NCI-H146 treated with DMSO at 0.1 percent for 48 hours (cell line): Measurements from ENCODE around the gene TARBP2.

Experiments used
- DNase-seq: peaks from one replicate; lab custom pipeline; 2025; ENCODE audit not compliant: unreplicated experiment; lab: John Stamatoyannopoulos, UW

TARBP2 gene

DNA sequence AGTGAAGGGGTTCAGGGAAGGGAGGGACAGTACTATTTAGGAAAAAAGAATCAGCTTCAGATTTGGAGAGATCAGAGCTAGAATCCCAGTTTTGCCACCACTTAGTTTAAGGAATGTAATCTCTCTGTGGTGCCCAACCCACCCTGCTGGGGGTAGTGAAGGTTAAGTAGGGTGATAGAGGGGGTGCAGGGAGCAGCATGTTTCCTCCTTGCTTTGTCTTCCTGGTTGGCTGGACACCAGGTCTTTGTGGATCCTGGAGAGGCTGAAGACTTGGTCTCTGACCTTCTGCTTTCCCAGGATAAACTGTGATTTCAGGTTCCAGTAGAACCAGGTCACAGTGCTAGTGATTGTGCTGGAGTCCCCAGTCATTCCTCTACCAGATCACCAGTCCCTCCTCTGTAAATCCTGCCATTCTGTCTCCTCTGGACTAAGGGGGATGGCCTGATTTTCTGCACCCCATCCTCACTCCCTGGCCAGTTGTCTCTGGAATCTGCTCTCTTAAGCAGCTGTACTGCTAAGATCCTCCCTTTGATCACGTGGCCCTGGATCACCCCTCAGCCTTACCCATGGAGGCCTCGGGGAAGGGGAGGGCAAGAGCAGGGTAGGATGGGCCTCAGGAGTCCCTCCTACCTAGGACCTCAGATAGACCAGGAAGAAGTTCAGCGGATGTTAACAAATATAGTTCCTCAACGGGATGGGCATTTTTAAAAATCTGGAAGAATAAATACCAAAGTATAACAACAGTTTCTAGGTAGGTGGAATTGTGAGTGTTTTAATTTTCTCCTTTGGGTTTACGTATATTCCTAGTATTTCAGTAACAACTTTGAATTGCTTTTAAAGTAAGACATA lies 5.0 kb upstream of the TARBP2 start:
- no peak for DNase-seq

DNA sequence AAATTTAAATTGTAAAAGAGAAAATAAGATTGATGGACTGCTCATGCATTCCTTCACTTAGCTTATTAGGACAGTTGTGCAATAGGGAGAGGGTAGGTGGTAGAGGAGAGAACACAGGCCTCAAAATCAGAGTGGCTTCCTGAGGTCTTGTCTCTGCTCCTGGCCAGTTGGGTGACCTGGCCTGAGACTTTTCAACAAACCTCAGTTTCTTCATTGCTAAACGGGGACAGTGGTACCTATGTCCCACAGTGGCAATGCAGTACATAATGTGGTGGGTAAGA lies 4.4 kb upstream of the TARBP2 start:
- no peak for DNase-seq

DNA sequence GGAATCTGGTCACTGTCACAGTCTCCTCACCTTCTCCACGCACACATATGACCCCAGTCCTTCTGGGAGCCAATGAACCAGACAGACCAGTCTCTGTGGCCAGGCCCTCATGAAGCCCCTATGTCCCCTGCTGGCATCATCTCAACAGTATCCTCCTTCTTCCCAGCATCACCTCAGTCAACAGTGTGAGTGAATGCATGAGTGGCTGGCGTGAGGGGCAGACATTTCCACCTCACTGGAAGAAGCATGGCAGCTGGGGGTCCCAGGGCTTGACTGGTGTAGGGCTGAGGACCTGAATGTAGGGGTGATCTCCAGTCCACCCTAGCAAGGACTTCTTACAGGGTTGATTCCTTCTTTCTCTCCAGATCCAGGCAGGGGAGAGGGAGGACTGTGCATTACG lies 3.6 kb upstream of the TARBP2 start:
- DNase-seq = no peak

DNA sequence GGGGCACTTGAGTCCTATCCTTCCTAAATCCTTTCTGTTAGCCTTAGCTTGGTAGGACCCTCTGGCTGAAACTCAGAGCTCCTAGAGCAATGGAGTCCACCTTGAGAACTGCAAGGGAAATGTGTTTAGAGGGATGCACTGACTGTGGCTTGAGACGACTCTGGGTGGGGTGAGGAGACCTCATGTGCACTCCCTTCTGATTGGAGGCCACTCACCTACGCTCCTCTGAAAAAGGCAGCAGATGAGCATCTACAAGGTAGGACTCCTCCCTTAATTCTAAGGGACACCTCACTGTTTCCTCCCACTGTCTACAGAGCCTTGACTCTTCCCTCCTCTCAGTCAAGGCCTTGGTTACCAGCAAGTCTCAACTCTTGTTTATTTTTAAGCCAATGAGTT lies 2.9 kb upstream of the TARBP2 start:
- no peak for DNase-seq

DNA sequence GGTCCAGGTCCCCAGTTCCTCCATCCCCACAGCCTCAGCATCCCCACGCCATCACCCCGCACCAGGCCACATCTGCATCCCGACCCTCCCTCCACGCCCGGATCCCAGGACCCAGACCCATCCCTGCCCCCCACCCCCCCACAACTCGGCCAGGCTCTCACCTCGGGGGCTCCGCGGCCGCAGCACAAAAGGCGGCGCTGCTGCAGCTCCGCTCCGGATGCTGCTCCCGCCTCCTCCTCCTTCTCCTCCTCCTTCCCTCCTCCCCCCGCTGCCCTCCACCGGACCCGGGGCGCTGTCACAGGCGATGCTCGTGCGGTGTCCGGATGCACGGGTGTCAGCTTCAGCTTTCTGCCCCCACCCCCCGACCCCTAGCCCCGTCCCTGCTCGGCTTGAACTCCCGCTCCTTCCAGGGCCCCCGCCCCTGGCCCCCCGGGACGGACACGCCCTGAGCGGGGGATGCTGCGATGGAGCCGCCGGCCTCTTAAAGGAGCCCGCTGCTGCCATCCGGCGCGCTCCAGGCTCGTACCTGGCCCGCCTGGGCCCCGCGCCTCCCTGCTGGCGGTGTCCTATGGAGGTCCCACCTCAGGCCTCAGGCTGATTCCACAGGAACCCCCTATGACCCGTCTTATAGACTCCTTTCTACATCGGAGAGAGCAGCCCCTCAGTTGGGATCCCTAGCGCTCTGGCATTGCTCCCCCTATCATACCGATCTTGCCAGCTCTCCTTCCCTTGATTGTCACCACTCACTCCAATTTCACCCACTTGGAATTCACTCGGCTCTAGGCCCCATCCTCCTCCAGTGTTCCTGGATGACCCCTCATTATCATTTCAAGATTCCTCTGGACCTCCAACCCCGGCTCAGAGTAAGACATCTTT lies 1.6 kb upstream of the TARBP2 start, which contains the start of gene MAP3K12:
Gene MAP3K12 (minus strand): TSS at position 193 of the 876 bp plus-strand sequence. CDS start 12,067 bp downstream, outside the sequence.
- DNase-seq = peak; percentile 34

DNA sequence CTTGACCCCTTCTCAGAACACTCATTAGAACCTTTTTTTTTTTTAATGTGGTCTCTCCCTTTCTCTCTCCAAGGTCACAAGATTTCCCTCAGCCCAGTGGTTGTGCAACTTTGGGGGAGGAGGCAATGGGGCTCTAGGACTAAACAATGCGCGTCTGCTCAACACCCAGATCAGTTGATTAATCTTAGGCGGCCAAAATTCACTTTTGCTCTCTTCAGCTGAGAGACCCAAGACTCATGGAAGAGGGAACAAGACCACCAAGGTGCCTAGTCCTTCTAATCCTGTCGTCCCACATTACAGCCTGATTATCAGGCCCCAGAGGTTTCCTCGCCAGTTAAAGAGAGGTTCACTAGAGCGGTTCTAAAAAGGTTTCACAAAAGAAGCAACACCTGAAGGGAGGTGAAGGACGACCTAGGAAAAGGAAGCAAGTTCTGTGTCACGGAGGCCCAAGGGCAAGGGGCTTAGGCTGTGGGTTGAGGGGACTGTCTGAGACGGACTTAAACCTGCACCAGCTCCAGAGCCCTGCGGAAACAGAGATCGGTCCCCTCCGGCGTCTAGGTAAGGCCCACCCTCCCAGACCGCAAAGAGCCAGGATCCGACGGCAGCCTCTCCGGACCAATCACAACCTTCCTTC lies 824 bp upstream of the TARBP2 start:
- no peak for DNase-seq

DNA sequence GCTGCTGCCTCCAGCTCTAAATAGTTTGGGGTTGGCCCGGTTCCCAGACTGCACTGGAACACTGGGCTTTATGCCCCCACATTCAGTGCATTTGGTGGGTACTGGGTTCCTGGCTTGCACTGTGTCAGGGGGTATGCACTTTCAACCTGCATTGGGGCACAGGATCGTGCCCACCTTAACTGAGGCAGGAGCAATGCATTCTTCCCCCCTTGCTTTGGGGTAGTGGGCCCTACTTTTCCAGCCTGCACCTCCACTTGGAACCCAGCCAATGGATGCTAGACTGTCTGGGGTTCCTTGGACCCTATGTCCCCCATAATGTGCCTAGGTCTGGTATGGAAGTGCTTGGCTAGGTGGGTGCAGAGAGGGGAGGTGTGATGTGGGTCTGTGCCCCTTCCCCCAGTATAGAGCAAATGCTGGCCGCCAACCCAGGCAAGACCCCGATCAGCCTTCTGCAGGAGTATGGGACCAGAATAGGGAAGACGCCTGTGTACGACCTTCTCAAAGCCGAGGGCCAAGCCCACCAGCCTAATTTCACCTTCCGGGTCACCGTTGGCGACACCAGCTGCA lies 615 bp downstream of the TARBP2 start:
- no peak for DNase-seq

DNA sequence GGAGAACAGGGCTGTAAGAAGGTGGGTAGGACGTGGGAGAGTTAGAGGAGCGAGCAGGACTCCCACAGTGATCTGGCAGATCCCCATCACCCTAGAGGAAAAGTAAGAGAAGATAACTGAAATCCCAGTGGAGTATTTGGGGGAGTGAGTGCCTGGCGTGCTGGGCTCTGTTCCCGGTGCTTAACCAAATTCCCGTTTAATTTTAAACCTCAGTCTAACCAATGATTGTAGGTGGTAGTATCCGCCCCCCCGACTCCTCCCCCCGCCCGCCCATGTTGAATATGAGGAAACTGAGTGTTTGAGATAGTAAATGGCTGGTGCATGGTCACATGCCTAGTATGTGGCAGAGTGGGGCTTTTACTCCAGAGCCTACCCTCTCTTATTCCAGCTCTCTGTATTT lies 1.2 kb downstream of the TARBP2 start:
- DNase-seq = no peak

DNA sequence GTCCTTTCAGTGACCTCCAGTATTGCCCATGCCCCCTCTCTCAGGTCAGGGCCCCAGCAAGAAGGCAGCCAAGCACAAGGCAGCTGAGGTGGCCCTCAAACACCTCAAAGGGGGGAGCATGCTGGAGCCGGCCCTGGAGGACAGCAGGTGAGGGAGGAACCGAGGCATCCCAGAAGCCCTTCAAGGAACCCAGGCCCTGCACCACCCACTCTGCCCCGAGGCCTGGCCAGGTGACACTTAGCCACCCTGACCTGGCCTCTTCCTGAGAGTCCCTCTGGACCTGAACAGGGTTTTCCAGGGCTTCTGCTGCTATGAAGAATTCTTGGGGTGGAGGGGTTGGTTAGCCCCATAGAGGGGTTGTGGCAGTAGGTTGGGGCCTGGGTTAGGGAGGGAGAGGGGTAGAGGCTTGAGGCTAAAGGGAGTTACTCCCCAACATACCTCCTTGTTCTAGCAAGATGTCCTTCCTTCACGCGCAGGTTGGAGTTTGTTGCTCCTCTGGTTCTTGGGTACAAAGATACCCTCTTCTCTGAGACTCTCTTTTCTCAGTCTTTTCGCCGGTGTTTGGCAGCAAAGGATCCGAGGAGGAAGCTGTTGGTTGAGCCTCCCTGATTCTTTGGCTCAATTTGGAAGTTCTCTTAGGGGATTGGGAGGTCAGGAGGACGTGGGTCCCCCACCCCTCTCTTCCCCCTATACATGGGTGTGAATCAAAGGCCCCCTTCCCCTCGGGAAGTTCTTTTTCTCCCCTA lies 2.1 kb downstream of the TARBP2 start:
- DNase-seq = no peak

DNA sequence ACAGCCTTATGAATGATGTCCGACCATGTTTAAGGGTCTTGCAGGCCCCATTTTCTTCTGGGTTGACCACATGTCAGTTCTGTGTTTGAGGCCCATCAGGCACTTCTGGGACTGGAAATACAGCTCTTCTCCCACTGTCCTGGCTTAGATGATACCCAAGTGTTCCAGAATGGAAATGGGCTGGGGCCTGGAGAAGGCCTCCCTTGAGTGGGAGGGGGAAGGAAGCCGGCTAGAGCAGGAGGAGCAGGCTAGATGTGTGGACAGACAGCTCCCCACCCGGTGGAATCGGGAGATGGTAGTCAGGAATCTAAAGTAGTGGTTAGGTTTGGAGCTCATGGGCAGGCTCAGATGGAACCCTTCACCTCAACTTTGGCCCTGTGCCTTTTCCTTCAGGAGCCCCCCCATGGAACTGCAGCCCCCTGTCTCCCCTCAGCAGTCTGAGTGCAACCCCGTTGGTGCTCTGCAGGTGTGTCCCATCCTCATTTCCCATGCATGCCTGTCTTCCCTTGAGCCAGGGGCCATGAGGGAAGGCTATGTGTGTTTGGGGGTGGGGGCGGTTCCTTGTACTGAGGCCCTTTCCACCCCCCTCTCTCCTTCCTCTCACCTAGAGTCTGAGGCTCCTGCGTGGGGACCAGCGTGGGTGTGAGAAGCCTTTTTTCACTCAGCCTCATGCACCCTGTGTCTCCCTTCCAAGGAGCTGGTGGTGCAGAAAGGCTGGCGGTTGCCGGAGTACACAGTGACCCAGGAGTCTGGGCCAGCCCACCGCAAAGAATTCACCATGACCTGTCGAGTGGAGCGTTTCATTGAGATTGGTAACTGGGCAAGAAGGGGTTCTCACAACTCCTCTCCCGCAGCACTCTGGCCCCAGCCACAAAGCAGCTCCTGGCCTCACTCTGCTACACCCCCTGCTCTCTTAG lies 3.2 kb downstream of the TARBP2 start:
- no peak for DNase-seq

DNA sequence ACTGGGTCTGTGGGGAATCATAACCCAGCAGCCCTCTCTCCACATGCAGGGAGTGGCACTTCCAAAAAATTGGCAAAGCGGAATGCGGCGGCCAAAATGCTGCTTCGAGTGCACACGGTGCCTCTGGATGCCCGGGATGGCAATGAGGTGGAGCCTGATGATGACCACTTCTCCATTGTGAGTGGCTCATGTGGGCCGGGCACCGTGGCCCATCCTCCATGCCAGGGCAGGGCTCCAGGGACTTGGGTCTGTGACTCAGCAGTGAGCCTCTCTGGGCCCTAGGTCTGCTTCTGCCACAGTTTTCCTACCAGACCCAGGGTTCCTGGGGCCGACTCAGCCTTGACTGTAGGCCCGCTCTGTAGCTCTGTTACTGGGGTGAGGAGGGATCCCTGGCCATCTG lies 4.0 kb downstream of the TARBP2 start:
- DNase-seq = no peak

DNA sequence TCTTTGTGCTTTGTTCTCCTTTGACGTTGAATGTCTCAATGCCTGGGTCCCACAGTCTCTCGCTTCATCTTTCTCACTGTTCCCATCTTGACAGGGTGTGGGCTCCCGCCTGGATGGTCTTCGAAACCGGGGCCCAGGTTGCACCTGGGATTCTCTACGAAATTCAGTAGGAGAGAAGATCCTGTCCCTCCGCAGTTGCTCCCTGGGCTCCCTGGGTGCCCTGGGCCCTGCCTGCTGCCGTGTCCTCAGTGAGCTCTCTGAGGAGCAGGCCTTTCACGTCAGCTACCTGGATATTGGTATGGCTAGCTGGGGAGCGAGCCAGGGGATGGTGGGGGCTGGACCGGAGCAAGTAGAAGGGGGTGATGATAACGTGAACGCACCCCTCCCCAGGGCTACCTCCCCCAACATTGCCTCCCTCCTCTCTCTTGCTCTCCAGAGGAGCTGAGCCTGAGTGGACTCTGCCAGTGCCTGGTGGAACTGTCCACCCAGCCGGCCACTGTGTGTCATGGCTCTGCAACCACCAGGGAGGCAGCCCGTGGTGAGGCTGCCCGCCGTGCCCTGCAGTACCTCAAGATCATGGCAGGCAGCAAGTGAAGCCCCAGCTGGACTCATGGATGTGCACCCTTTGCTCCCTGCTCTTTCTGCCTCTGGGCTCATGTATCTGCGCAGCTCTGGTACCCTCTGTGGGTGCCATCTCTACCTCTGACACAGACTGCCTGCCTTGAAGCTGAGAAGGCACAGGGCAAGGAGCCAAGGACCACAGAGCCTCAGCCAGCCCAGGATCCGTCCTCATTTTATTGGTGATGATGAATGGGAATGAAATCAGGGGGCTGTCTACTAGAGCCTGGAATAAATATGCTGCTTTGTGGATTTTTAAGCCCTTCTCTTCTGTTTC lies 4.7 kb downstream of the TARBP2 start:
- DNase-seq = no peak

DNA sequence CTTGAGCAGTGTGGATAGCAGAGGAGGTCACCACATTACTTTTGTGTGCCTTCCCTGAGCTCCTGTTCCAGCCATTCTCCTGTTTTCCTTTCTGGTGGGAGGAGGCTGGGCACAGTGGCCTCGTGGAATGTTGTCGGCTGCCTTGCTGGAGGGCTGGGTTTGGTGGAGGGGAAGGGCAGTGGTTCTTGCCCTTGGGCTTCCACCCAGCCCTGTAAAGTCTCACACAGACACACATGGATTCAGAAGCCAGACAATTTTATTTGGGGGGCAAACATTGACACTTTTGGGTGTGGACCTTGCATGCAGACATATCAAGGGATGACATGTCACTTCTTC lies 5.3 kb downstream of the TARBP2 start:
- no peak for DNase-seq

DNA sequence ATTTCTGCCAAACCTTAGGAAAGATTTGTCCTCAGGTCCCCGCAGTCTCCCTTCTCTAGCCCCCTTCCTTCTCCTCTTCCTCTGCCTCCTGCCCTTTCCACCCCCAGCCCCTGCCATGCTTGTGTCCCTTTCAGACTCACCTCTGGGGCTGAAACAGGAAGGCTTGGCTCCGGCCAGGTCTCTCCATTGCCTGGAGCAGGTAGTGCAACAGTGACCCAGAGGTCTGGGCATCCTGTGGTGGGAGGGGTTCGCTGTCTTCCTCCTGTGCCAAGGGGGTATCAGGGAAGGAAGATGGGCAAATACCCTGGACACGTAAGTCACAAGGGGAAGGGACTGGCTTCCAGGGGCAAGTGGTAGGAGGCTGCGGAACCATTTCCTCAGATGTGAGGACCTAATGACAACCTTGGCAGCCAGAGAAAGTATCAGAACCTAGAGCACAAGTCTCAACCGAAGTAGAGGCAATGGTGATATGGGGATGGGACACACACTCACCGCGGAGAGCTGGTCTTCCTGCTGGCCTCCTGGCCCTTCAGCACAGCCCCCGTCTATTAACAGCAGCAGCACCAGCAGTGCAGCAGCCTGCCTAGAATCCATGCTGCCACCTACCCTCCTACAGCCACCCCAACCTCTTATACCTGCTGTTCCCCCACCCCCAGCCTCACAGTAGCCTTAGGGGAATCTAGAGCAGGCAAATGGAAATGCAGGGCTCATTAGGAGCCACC lies 6.0 kb downstream of the TARBP2 start, which contains the start of gene NPFF:
Gene NPFF (minus strand): TSS at position 604 of the 722 bp plus-strand sequence. CDS start 10 bp downstream, at position 594.
- DNase-seq = no peak

DNA sequence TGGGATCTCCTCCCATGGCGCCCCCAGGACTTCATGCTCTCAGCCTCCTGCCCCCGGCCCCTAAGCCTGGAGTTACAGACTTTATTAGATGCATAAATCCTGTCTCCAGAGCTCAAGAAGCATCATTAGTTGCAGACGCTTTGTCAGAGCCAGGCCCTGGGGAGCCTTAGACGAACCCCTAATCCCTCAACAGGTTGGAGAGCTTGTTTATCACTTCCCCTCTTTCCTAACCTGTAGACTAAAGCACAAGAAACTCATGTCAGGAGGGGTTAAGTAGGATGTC lies 6.5 kb downstream of the TARBP2 start:
- no peak for DNase-seq

DNA sequence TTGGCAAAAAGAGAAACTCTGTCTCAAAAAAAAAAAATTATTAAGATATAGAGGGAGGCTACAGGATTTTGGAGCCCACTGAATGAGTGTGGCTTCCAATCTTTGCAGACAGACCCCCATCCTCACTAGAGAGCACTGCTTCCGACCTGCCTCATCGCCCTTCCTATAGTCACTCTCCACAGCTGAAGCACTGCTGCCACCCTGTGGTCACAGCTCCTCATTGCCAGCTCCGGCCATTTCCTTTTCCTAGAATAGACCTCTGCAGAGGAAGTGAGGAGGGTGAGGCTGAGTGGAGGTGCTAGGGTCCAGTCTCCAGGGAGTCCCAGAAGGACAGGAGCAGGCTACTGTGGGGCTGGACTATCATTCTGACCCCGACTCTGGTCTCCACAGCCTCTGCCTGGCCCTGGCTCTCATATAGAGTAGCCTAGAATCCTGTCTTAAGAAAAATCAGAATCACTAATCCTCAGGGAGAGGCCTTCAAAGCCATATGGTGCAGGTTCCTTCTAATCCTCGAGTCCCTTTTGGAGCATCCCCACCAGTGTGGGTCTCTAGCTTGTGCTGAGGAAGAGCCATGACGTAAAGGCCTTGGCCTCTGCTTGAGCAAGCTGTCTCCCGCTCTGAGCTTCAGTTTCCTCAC lies 7.6 kb downstream of the TARBP2 start:
- peak; percentile 81 for DNase-seq

DNA sequence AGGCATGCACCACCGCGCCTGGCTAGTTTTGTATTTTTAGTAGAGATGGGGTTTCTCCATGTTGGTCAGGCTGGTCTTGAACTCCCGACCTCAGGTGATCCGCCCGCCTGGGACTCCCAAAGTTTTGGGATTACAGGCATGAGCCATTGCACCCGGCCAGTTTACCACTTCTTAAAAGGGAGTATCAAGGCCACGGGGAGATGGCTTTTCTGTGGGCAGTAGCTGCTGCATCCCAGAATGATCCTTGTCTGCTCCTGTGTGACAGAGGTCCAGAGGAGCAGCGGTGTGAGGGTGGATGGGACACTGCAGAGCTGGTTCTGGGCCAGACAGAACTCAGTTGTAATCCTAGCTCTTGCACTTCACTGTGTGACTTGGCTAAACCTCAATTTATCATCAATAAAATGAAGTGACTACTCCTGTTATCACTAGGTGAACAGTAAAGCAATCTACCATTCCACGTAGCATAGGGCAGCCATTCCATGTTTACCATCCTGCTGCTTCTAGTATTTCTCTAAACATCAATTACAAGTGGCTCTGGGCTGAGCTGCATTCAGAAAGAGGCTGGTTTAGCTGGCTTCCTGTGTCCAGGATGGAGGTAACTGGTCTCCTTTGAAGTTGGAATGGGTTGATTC lies 9.2 kb downstream of the TARBP2 start:
- DNase-seq = no peak
